Osteoblast (primary cell): Measurements from ENCODE around the gene PPP1R13B. TPM values are rescaled to one million over a fixed set of nuclear protein-coding genes. Genes with fewer than 3 reads are reported as not detected.

ENCODE experiments used
- DNase-seq: peaks from one replicate; pipeline ENCODE4 v3.0.0; 2011; ENCODE audit warnings: low spot score, mixed read lengths; ENCODE audit not compliant: insufficient read length; ENCODE audit errors: missing footprints
- H2AFZ ChIP-seq: 2 replicates; pipeline ENCODE4 v1.6.0; 2011; ENCODE audit warnings: mild to moderate bottlenecking, low read length
- H3K27ac ChIP-seq: 2 replicates; pipeline ENCODE4 v1.5.1; 2011; ENCODE audit warnings: mild to moderate bottlenecking, low read depth, low read length, moderate library complexity
- H3K27me3 ChIP-seq: 2 replicates; pipeline ENCODE4 v1.6.0; 2012; ENCODE audit warnings: mild to moderate bottlenecking, control low read depth, inconsistent platforms, low read length, moderate library complexity; ENCODE audit not compliant: insufficient read depth
- H3K36me3 ChIP-seq: 2 replicates; pipeline ENCODE4 v1.5.1; 2011; ENCODE audit warnings: mild to moderate bottlenecking, low read length, control low read depth, moderate library complexity; ENCODE audit not compliant: insufficient read depth
- H3K4me1 ChIP-seq: 2 replicates; pipeline ENCODE4 v1.5.1; 2011; ENCODE audit warnings: mild to moderate bottlenecking, low read length, control low read depth, moderate library complexity; ENCODE audit not compliant: insufficient read depth
- H3K4me2 ChIP-seq: 2 replicates; pipeline ENCODE4 v1.6.0; 2011; ENCODE audit warnings: mild to moderate bottlenecking, low read length; ENCODE audit not compliant: insufficient read depth
- H3K4me3 ChIP-seq: fragments of 200-600 bp; sonication (generic); 3 replicates; pipeline ENCODE4 v1.5.1; 2012; ENCODE audit warnings: mild to moderate bottlenecking, low read length, inconsistent platforms; ENCODE audit not compliant: insufficient read depth
- H3K79me2 ChIP-seq: 2 replicates; pipeline ENCODE4 v1.6.0; 2012; ENCODE audit warnings: mild to moderate bottlenecking, low read length, control low read depth, inconsistent platforms; ENCODE audit not compliant: insufficient read depth
- H3K9me3 ChIP-seq: 2 replicates; pipeline ENCODE4 v1.5.1; 2011; ENCODE audit warnings: low read depth, low read length, control low read depth
- H4K20me1 ChIP-seq: 2 replicates; pipeline ENCODE4 v1.6.0; 2012; ENCODE audit warnings: mild to moderate bottlenecking, low read length, control low read depth; ENCODE audit not compliant: insufficient read depth
- total RNA-seq: library from RNA; depleted of rRNA; stranded (reverse); fragments of >200 nt; gene quantifications from 2 replicates; pipeline ENCODE4 v1.2.3, GENCODE V29; 2012
- TF ChIP-seq, protein P1 (sequence below): IDR thresholded peaks from 2 replicates; pipeline ENCODE4 v1.5.1; 2011; ENCODE audit warnings: mild to moderate bottlenecking, low read depth, low read length, moderate library complexity; ENCODE audit errors: extremely low read depth

The PPP1R13B gene
- total RNA-seq, 1 donor: 3.3 TPM

DNA sequence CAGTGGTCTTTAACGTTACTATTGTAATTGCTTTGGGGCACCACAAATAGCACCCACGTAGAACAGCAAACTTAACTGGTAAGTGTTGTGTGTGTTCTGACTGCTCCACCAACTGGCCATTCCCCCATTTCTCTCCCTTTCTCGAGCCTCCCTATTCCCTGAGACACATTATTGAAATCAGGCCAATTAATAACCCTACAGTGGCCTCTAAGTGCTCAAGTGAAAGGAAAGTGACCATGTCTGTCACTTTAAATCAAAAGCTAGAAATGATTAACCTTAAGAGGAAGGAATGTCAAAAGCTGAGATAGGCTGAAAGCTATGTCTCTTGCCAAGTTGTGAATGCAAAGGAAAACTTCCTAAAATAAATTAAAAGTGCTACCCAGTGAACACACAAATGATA is 22.3 kb downstream of the PPP1R13B start:
- Histone ChIP-seq H2AFZ (no peak overlapping the region), H3K4me2 (no peak overlapping the region), H3K36me3 (no peaks in the 10 kb centered on the region), H3K27ac (no peak overlapping the region), H3K4me3 (no peak overlapping the region), H3K4me1 (peaks cover 6% of the 10 kb centered on the region), H3K27me3 (no peaks in the 10 kb centered on the region), H3K79me2 (no peaks in the 10 kb centered on the region), H3K9me3 (no peaks in the 10 kb centered on the region), H4K20me1 (no peaks in the 10 kb centered on the region)
- DNase-seq: no peak
- TF ChIP-seq, protein P1, sequence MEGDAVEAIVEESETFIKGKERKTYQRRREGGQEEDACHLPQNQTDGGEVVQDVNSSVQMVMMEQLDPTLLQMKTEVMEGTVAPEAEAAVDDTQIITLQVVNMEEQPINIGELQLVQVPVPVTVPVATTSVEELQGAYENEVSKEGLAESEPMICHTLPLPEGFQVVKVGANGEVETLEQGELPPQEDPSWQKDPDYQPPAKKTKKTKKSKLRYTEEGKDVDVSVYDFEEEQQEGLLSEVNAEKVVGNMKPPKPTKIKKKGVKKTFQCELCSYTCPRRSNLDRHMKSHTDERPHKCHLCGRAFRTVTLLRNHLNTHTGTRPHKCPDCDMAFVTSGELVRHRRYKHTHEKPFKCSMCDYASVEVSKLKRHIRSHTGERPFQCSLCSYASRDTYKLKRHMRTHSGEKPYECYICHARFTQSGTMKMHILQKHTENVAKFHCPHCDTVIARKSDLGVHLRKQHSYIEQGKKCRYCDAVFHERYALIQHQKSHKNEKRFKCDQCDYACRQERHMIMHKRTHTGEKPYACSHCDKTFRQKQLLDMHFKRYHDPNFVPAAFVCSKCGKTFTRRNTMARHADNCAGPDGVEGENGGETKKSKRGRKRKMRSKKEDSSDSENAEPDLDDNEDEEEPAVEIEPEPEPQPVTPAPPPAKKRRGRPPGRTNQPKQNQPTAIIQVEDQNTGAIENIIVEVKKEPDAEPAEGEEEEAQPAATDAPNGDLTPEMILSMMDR: no peak

DNA sequence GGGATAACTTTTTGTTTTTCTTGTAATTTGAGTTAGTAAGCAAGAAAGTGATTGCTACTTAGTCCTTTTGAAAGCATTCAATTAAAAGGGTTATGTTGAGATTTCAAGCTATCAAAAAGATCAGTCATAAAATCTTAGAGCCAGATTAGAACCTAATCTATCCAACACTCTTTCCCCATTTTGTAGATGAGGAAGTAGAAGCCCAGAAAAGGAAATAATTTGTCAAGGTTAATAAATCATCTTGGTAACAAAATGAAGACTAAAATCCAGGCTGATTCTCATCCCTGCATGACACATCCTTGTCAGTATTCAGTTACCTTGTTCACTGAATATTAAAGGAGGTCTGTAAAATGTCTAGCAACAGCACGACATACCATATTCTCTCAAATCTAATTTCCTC is 26.5 kb downstream of the PPP1R13B start:
- Histone ChIP-seq H4K20me1 (peaks cover 3% of the 10 kb centered on the region), H3K9me3 (no peaks in the 10 kb centered on the region), H3K79me2 (no peaks in the 10 kb centered on the region), H3K27ac (no peak overlapping the region), H2AFZ (no peak overlapping the region), H3K36me3 (no peaks in the 10 kb centered on the region), H3K4me2 (no peak overlapping the region), H3K4me1 (peaks cover 8% of the 10 kb centered on the region), H3K4me3 (no peak overlapping the region), H3K27me3 (no peaks in the 10 kb centered on the region)
- TF ChIP-seq, protein P1: no peak
- DNase-seq: no peak

DNA sequence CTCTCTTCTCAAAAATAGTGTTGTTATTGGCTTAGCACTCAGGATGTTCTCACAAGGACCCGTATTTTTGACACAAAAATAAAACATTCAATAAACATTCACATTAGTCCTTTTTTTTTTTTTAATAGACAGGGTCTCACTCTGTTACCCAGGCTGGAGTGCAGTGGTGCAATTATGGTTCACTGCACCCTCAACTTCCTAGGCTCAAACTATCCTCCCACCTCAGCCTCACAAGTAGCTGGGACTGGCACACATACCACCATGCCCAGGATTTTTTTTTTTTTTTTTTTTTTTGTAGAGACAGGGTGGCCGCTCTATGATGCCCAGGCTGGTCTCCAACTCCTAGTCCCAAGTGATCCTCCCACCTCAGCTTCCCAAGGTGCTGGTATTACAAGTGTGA is 27.0 kb downstream of the PPP1R13B start:
- Histone ChIP-seq H3K4me1 (peaks cover 8% of the 10 kb centered on the region), H4K20me1 (peaks cover 3% of the 10 kb centered on the region), H3K27me3 (no peaks in the 10 kb centered on the region), H3K27ac (no peak overlapping the region), H3K4me2 (peak overlapping the region; percentile 68), H3K36me3 (no peaks in the 10 kb centered on the region), H3K9me3 (no peaks in the 10 kb centered on the region), H3K4me3 (peak overlapping the region; percentile 27), H3K79me2 (no peaks in the 10 kb centered on the region), H2AFZ (peak overlapping the region; percentile 62)
- no peak for DNase-seq
- TF ChIP-seq, protein P1: no peak

DNA sequence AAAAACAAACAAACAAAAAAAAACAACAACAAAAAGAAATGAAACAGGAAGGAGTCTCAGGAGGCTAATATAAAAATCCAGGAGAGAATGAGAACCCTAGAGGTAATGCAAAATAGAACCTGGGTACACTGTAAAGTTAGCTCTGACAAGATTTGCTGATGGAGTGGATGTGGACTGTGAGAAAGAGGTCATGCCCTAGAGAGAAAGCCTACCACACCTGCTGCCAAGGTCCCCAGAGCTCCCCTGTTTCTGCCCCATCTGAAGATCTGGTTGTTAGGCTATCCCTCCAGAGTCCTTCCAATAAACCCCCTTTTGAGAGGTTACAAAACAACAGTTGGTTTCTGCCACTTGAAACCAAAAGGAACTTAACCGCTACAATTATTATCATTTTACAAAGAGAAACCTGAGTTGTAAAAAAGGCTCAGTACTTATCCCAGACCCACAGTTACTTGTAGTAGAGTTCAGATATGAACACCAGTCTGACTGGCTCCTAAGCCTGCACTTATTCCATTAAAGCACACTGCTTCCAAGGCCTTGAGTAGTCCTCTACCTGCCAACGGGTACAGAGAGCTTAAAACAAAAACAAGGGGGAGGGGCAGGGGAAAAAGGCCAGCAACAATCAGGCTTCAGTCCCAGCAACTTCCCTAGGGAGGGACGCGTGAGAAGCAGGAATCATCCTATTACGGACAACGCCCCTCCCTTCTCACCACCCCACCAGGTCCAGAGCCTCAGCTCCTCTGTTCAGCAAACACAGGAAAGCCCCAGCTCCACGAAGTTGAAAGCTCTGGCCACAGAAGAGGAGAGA is 27.7 kb downstream of the PPP1R13B start:
- H4K20me1 ChIP-seq: peaks cover 3% of the 10 kb centered on the region
- TF ChIP-seq, protein P1: no peak
- H3K27ac ChIP-seq: no peak overlapping the region
- H3K27me3 ChIP-seq: no peaks in the 10 kb centered on the region
- no peaks in the 10 kb centered on the region for H3K36me3 ChIP-seq
- H3K4me1 ChIP-seq: peaks cover 8% of the 10 kb centered on the region
- no peaks in the 10 kb centered on the region for H3K79me2 ChIP-seq
- peak overlapping the region; percentile 68 for H3K4me2 ChIP-seq
- DNase-seq: peak; percentile 60
- H3K9me3 ChIP-seq: no peaks in the 10 kb centered on the region
- peak overlapping the region; percentile 27 for H3K4me3 ChIP-seq
- peak overlapping the region; percentile 62 for H2AFZ ChIP-seq
